ENCODE data around the gene MAST4. TPM values are rescaled to one million over a fixed set of nuclear protein-coding genes. Genes with fewer than 3 reads are reported as not detected.

MAST4 gene
- total and polyA plus RNA-seq, 2 donors (not counting 1 experiment from before 2014, with no cell fraction given), result 2.5 to 57.1 TPM

GRCh38 chr5:67173959-67174358 is 577.8 kb downstream of the MAST4 start:
- Histone ChIP-seq H2AFZ (ENCODE audit: insufficient read depth, low read depth, low read length, poor library complexity, severe bottlenecking) (no peak overlapping the region), H3K27ac (ENCODE audit: low read length in 2 of 2) (no peak overlapping the region), H3K4me3 (ENCODE audit: control extremely low read depth in 1 of 5, extremely low read depth in 1 of 5, insufficient read depth in 1 of 5, low read depth in 2 of 5, low read length in 4 of 5) (no peak overlapping the region), H3K79me2 (ENCODE audit: control insufficient read depth, insufficient read depth, low read length) (peaks cover 23% of the 10 kb centered on the region), H3K4me2 (replicated peaks; ENCODE audit: low read depth, low read length, poor library complexity, severe bottlenecking) (no peak overlapping the region), H3K9ac (ENCODE audit: low read length) (no peak overlapping the region), H4K20me1 (ENCODE audit: control insufficient read depth, insufficient read depth, low read length, poor library complexity, severe bottlenecking) (no peaks in the 10 kb centered on the region), H3K36me3 (replicated peaks in 1 of 2; ENCODE audit: control extremely low read depth in 1 of 2, control insufficient read depth in 1 of 2, extremely low read depth in 1 of 2, insufficient read depth in 2 of 2, low read length in 1 of 2) (peaks cover 2 to 41% of the 10 kb centered on the region in 2 experiments), H3K27me3 (replicated peaks in 1 of 4; ENCODE audit: control extremely low read depth in 1 of 4, control insufficient read depth in 3 of 4, insufficient read depth in 4 of 4, low read length in 3 of 4) (no peaks in the 10 kb centered on the region), H3K4me1 (ENCODE audit: control insufficient read depth in 2 of 2, insufficient read depth in 2 of 2, low read length in 2 of 2) (peaks cover 8 to 14% of the 10 kb centered on the region in 2 donors), H3K9me3 (ENCODE audit: control extremely low read depth in 1 of 3, control insufficient read depth in 2 of 3, insufficient read depth in 1 of 3, low read length in 2 of 3) (peaks cover 7 to 36% (median 23%) of the 10 kb centered on the region in 3 donors)
- CTCF ChIA-PET, result interaction anchor here (0.9 to 1.0 kb wide), 2 partner anchors 33 to 1098 kb away, joined by 3 to 4 read pairs; no protein-coding TSS in a partner anchor
- no peak for TF ChIP-seq EZH2 (IDR thresholded peaks at IDR 0.05; ENCODE audit: borderline replicate concordance, insufficient read depth, low read depth, low read length, poor library complexity, severe bottlenecking)
- TF ChIP-seq, protein P1, sequence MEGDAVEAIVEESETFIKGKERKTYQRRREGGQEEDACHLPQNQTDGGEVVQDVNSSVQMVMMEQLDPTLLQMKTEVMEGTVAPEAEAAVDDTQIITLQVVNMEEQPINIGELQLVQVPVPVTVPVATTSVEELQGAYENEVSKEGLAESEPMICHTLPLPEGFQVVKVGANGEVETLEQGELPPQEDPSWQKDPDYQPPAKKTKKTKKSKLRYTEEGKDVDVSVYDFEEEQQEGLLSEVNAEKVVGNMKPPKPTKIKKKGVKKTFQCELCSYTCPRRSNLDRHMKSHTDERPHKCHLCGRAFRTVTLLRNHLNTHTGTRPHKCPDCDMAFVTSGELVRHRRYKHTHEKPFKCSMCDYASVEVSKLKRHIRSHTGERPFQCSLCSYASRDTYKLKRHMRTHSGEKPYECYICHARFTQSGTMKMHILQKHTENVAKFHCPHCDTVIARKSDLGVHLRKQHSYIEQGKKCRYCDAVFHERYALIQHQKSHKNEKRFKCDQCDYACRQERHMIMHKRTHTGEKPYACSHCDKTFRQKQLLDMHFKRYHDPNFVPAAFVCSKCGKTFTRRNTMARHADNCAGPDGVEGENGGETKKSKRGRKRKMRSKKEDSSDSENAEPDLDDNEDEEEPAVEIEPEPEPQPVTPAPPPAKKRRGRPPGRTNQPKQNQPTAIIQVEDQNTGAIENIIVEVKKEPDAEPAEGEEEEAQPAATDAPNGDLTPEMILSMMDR (IDR thresholded peaks at IDR 0.05), result no peak
- Mint-ChIP-seq H3K27ac (no peak overlapping the region), H3K4me1 (peaks cover 18% of the 10 kb centered on the region), H3K27me3 (no peaks in the 10 kb centered on the region), H3K4me3 (no peak overlapping the region), H3K9me3 (ENCODE audit: insufficient read depth) (peaks cover 8% of the 10 kb centered on the region)
- POLR2A ChIA-PET, result interaction anchor here (0.5 kb wide), 1 partner anchor 123 kb away, joined by 3 read pairs; no protein-coding TSS in a partner anchor
- intact Hi-C loops (cut with micrococcal nuclease), result no loop called here
- DNase-seq (no peak), ATAC-seq (ENCODE audit: low read depth) (no peak)
- 100% methylated on average over 1 of the region's 1 CpG for WGBS (ENCODE audit: insufficient coverage)

- H3K9me3 ChIP-seq (ENCODE audit: control extremely low read depth in 1 of 3, control insufficient read depth in 2 of 3, insufficient read depth in 1 of 3, low read length in 2 of 3), result peaks cover 7 to 42% (median 41%) of the 10 kb centered on the region in 3 donors
- ChIA-PET CTCF (interaction anchor here (1.8 kb wide), 2 partner anchors 11 to 32 kb away, joined by 4 read pairs; no protein-coding TSS in a partner anchor), POLR2A (interaction anchor here (1.2 kb wide), 1 partner anchor 11 kb away, joined by 5 read pairs; no protein-coding TSS in a partner anchor)
- peaks cover 22 to 34% of the 10 kb centered on the region in 2 donors for H3K4me1 ChIP-seq (ENCODE audit: control insufficient read depth in 2 of 2, insufficient read depth in 2 of 2, low read length in 2 of 2)
- intact Hi-C loops (cut with micrococcal nuclease), result no loop called here
- H4K20me1 ChIP-seq (ENCODE audit: control insufficient read depth, insufficient read depth, low read length, poor library complexity, severe bottlenecking), result peaks cover 11% of the 10 kb centered on the region
- peak; percentile 39 for ATAC-seq (ENCODE audit: low read depth)
- no peak overlapping the region for H3K9ac ChIP-seq (ENCODE audit: low read length)
- H3K27me3 ChIP-seq (replicated peaks in 1 of 4; ENCODE audit: control extremely low read depth in 1 of 4, control insufficient read depth in 3 of 4, insufficient read depth in 4 of 4, low read length in 3 of 4), result no peaks in the 10 kb centered on the region
- peaks cover 5 to 64% of the 10 kb centered on the region in 2 experiments for H3K36me3 ChIP-seq (replicated peaks in 1 of 2; ENCODE audit: control extremely low read depth in 1 of 2, control insufficient read depth in 1 of 2, extremely low read depth in 1 of 2, insufficient read depth in 2 of 2, low read length in 1 of 2)
- TF ChIP-seq, protein P1 (IDR thresholded peaks at IDR 0.05), result no peak
- no peak for TF ChIP-seq EZH2 (IDR thresholded peaks at IDR 0.05; ENCODE audit: borderline replicate concordance, insufficient read depth, low read depth, low read length, poor library complexity, severe bottlenecking)
- H3K4me1 Mint-ChIP-seq, result peaks cover 38% of the 10 kb centered on the region
- H3K4me2 ChIP-seq (replicated peaks; ENCODE audit: low read depth, low read length, poor library complexity, severe bottlenecking), result no peak overlapping the region
- peak overlapping the region; percentile 74 for H3K27ac Mint-ChIP-seq
- H3K27me3 Mint-ChIP-seq, result no peaks in the 10 kb centered on the region
- peak; percentile 57 for DNase-seq
- no peak overlapping the region for H3K4me3 Mint-ChIP-seq
- peaks cover 53% of the 10 kb centered on the region for H3K79me2 ChIP-seq (ENCODE audit: control insufficient read depth, insufficient read depth, low read length)
- peak overlapping the region; percentile 36 to 78 for H3K27ac ChIP-seq (ENCODE audit: low read length in 2 of 2)
- no peak overlapping the region for H2AFZ ChIP-seq (ENCODE audit: insufficient read depth, low read depth, low read length, poor library complexity, severe bottlenecking)
- peaks cover 11% of the 10 kb centered on the region for H3K9me3 Mint-ChIP-seq (ENCODE audit: insufficient read depth)
- H3K4me3 ChIP-seq (ENCODE audit: control extremely low read depth in 1 of 5, extremely low read depth in 1 of 5, insufficient read depth in 1 of 5, low read depth in 2 of 5, low read length in 4 of 5), result no peak overlapping the region
Measured at GRCh38 chr5:67176936-67177335, 580.7 kb downstream of the MAST4 start.

Measured in B cell (primary cell).